HCT116 (cell line): ENCODE measurements around the gene PCDHA7.

Experiments used
- EZH2 ChIP-seq: fragments of 200-600 bp; sonication (generic); IDR thresholded peaks from 2 replicates; pipeline ENCODE4 v1.6.1; 2017; ENCODE audit warnings: antibody characterized with exemption, mixed run types
- RAD21 ChIP-seq: IDR thresholded peaks from 2 replicates; pipeline ENCODE4 v1.6.1; 2012; ENCODE audit warnings: low read depth, mild to moderate bottlenecking
- YY1 ChIP-seq: IDR thresholded peaks from 2 replicates; pipeline ENCODE4 v1.6.1; 2011; ENCODE audit warnings: low read length, low read depth, moderate library complexity, mild to moderate bottlenecking; ENCODE audit not compliant: insufficient replicate concordance; ENCODE audit errors: extremely low read depth

GRCh38 chr5:140883927-140884697, 50.0 kb downstream of the PCDHA7 start:
- TF ChIP-seq YY1 (no peak), EZH2 (no peak), RAD21 (no peak)
